ENCODE results near the gene UBAP2. TPM values are rescaled to one million over a fixed set of nuclear protein-coding genes. Genes with fewer than 3 reads are reported as not detected.
A peak's percentile ranks its signal among the peaks of the same experiment; 100 is the strongest.

UBAP2 gene
- total RNA-seq, 3 donors from 2014 or later (not counting 1 experiment from before 2014, with no cell fraction given), result 30.2 to 34.4 (median 31.1) TPM

GRCh38 chr9:34059281-34059680, 10.6 kb upstream of the UBAP2 start:
- no peaks in the 10 kb centered on the region for H3K36me3 Mint-ChIP-seq
- Histone ChIP-seq H3K4me1 (ENCODE audit: control insufficient read depth, insufficient read depth, low read length) (no peaks in the 10 kb centered on the region), H3K27me3 (ENCODE audit: control insufficient read depth, insufficient read depth, low read length) (no peaks in the 10 kb centered on the region), H3K36me3 (ENCODE audit: control insufficient read depth, insufficient read depth, low read length) (no peaks in the 10 kb centered on the region), H3K27ac (ENCODE audit: low read length) (no peak overlapping the region), H3K4me3 (ENCODE audit: low read length) (no peak overlapping the region), H3K9me3 (ENCODE audit: control insufficient read depth, insufficient read depth, low read length) (no peaks in the 10 kb centered on the region)
- no peaks in the 10 kb centered on the region for H3K27me3 Mint-ChIP-seq (ENCODE audit: low read depth in 2 of 2)
- intact Hi-C loops (cut with micrococcal nuclease), result no loop called here
- no peaks in the 10 kb centered on the region for H3K9me3 Mint-ChIP-seq
- DNase-seq (no peak), ATAC-seq (no peak)
- no peak overlapping the region for H3K27ac Mint-ChIP-seq
- no peak for TF ChIP-seq CTCF (IDR thresholded peaks at IDR 0.05)
- 94% methylated on average over 3 of the region's 3 CpGs for WGBS (ENCODE audit: insufficient coverage)
- no peak overlapping the region for H3K4me3 Mint-ChIP-seq
- H3K4me1 Mint-ChIP-seq, result no peaks in the 10 kb centered on the region

GRCh38 chr9:34049630-34050384, 1.1 kb upstream of the UBAP2 start:
- TF ChIP-seq CTCF (IDR thresholded peaks at IDR 0.05), result no peak
- no peaks in the 10 kb centered on the region for H3K27me3 Mint-ChIP-seq (ENCODE audit: low read depth in 2 of 2)
- H3K4me3 ChIP-seq (ENCODE audit: low read length), result peak overlapping the region; percentile 88
- H3K4me1 Mint-ChIP-seq, result peaks cover 24 to 30% of the 10 kb centered on the region in 2 donors
- peak overlapping the region; percentile 99 for H3K27ac Mint-ChIP-seq
- H3K9me3 ChIP-seq (ENCODE audit: control insufficient read depth, insufficient read depth, low read length), result no peaks in the 10 kb centered on the region
- peak overlapping the region; percentile 82 for H3K27ac ChIP-seq (ENCODE audit: low read length)
- ATAC-seq, result no peak
- peaks cover 16% of the 10 kb centered on the region for H3K4me1 ChIP-seq (ENCODE audit: control insufficient read depth, insufficient read depth, low read length)
- no peaks in the 10 kb centered on the region for H3K36me3 ChIP-seq (ENCODE audit: control insufficient read depth, insufficient read depth, low read length)
- DNase-seq, result peak in 1 of 2 donors; percentile 9
- no peaks in the 10 kb centered on the region for H3K9me3 Mint-ChIP-seq
- no peaks in the 10 kb centered on the region for H3K36me3 Mint-ChIP-seq
- intact Hi-C loops (cut with micrococcal nuclease), result loop anchor here (2.0 to 10.0 kb wide), 3 partner anchors 77 to 325 kb away; partner anchors contain the start of genes DCAF12, MYORG and UBAP1
- H3K27me3 ChIP-seq (ENCODE audit: control insufficient read depth, insufficient read depth, low read length), result no peaks in the 10 kb centered on the region
- H3K4me3 Mint-ChIP-seq, result peak overlapping the region; percentile 96
- whole genome bisulfite sequencing (ENCODE audit: insufficient coverage), result 76% methylated on average over 15 of the region's 18 CpGs

GRCh38 chr9:34047864-34048726, 592 bp downstream of the UBAP2 start:
- Mint-ChIP-seq H3K27ac (peak overlapping the region; percentile 99), H3K27me3 (ENCODE audit: low read depth in 2 of 2) (no peaks in the 10 kb centered on the region), H3K4me1 (peaks cover 24 to 30% of the 10 kb centered on the region in 2 donors), H3K36me3 (no peaks in the 10 kb centered on the region), H3K9me3 (no peaks in the 10 kb centered on the region), H3K4me3 (peak overlapping the region; percentile 96)
- intact Hi-C loops (cut with micrococcal nuclease), result loop anchor here (2.0 to 10.0 kb wide), 3 partner anchors 79 to 327 kb away; partner anchors contain the start of genes DCAF12, MYORG and UBAP1
- Histone ChIP-seq H3K27ac (ENCODE audit: low read length) (peak overlapping the region; percentile 82), H3K27me3 (ENCODE audit: control insufficient read depth, insufficient read depth, low read length) (no peaks in the 10 kb centered on the region), H3K4me3 (ENCODE audit: low read length) (peak overlapping the region; percentile 88), H3K4me1 (ENCODE audit: control insufficient read depth, insufficient read depth, low read length) (peaks cover 16% of the 10 kb centered on the region), H3K36me3 (ENCODE audit: control insufficient read depth, insufficient read depth, low read length) (no peaks in the 10 kb centered on the region), H3K9me3 (ENCODE audit: control insufficient read depth, insufficient read depth, low read length) (no peaks in the 10 kb centered on the region)
- under 1% methylated on average over 29 of the region's 29 CpGs for WGBS (ENCODE audit: insufficient coverage)
- TF ChIP-seq CTCF (IDR thresholded peaks at IDR 0.05), result no peak
- ATAC-seq (peak; percentile 9 to 21 (median 11)), DNase-seq (peak in 1 of 2 donors; percentile 65)

All from natural killer cell (primary cell).